Activated T-cell treated with anti-CD3 and anti-CD28 coated beads for 24 hours (primary cell): ENCODE measurements around the gene PRPF19.
"Not testable (repeated sequence)": the region's sequence is repeated elsewhere in the genome, so short reads cannot be mapped to it uniquely, and the experiment has no call there.

Experiments used
- DNase-seq: peaks from one replicate; pipeline ENCODE4 v3.0.0-alpha.2; 2020; ENCODE audit warnings: low read depth

PRPF19 gene

DNA sequence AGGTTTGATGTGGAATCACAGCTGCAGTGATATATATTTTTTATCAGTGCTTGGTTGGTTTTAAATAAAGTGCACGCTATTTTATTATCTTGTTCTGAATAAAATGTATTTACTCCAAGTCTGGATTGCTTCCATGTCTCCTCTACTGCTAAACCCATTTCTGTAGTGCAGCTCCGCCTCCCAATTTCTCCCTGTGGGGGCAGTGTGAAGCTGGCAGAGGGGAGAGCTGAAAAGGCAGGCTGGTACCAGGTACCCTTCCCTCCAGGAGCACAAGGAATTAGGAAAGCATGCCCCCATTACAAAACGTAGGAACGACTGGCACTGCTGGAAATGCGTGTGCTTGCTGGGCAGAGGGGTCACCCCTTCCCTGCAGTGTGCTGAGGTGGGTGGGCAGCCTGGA is 16.9 kb upstream of the PRPF19 start:
- DNase-seq, result no peak

DNA sequence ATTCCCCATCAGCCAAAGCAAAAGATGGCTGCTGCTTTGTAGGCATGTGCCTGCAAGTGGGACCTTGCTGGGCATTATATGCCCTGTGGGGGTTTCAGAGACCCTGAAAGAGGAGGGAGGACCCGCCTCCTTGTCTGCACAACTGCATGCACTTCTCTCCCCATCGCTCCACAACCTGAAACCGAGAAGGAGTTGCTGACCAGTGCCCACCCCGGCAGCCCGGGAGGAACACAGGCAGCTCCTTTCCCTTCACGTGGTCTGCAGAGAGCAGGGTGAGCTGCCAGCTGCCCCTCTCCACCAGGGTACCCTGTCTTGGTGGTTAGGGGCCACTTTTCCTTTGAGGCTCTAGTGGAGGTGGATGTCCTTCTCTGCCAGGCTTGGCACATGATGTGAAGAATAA is 16.5 kb upstream of the PRPF19 start:
- no peak for DNase-seq

DNA sequence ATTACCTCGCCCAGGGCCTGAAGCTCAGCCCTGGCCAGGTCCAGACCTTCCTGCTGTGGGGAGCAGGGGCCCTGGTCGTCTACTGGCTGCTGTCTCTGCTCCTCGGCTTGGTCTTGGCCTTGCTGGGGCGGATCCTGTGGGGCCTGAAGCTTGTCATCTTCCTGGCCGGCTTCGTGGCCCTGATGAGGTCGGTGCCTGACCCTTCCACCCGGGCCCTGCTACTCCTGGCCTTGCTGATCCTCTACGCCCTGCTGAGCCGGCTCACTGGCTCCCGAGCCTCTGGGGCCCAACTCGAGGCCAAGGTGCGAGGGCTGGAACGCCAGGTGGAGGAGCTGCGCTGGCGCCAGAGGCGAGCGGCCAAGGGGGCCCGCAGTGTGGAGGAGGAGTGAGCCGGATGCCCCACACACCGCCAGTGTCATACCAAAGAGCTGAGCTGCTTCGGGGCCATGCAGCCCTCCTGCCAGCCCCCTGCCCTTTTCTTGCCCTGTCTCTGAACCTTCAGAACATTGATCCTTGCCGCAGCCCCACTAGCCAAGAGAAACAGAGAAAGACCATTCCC is 15.5 kb upstream of the PRPF19 start:
- DNase-seq, result no peak

DNA sequence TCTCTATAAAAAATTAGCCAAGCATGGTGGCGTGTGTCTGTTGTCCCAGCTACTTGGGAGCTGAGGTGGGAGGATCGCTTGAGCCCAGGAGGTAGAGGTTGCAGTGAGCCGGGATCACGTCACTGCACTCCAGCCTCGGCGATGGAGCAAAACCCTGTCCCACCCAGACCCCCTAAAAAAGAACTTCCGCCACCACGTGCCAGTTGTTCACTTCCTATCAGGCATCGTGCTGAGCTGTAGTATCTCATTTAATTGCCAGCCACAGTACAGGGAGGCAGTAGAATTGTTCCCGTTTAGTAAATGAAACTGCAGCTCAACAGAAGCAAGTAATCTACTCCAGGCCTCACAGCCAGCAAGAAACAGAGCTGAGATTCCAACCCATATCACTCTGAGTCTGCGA is 14.9 kb upstream of the PRPF19 start:
- DNase-seq, result no peak

DNA sequence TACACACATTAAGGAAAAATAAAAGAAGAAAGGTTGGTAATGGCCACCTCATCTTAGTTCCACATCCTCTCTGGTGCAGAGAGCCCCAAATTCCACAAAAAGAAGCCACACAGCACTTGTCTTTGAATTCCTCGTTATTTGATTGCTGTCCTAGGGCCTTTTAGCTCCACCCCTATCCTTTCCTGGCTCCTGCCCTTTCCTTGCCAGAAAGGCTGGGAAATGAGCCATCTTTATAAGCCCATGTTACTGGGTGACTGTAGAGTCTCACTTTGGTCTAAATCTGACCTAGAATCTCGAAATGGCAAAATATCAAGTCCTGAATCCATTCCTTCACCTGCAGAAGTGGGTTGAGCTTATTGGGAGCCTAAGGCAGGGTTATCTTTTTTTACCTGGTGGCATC is 13.6 kb upstream of the PRPF19 start:
- DNase-seq, result no peak

DNA sequence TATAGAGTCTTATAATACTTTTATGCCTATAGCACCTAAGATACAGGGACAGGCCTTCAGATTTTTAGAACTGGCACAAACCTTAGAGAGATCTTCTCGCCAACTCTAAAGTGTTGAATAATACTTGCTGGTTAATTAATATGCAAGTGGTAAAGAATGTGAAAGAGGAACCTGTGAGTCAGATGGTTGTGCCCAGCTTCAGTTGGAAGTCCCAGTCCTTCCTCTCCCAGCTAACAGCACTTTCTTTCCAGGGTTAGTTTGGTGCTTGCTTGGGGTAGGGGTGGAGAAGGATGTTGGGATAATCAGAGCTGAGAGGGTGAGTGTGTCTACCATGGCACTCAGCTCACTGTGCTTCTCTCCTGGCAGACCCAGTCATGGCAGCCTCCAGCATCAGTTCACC is 12.9 kb upstream of the PRPF19 start:
- DNase-seq, result no peak

DNA sequence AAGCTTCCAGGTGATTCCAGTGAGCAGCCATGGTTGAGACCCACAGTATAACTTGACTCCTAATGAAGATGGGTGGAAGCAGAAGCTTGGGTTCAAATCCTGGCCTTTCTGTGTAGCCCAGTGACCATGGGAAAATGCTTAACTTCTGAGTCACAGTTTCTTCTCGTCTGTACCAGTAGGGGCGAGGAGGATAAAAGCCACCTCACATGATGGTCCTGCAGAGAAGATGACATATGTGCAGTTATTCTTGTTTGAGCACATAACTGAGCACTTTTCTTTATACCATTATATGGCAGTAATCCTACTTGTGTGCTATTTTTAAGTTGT is 12.5 kb upstream of the PRPF19 start:
- DNase-seq, result no peak

DNA sequence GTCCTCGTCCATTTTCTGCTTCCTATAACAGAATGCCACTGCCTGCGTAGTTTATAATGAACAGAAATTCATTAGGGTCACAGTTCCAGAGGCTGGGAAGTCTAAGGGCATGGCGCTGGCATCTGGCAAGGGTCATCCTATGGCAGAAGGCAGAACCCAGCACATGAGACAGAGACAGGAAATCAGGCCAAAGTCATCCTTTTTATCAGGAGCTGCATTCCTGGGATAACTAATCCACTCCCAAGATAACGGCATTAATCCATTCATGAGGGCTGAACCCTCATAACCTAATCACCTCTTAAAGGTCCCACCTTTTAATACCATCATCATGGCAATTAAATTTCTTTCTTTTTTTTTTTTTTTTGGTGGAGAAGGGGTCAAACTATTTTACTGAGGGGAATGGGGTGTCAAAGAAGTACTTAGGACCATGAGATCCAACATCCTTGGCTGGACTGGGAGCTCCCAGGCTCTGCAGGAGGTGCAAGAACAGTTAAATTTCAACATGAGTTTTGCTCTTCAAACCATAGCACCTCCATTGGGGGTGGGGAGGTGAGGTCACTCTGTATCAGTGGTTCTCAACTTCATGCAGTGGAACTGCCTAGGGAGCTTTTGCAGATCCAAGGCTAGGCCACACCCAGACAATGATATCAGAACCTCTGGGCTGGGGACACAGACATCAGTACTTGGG is 12.0 kb upstream of the PRPF19 start:
- no peak for DNase-seq

DNA sequence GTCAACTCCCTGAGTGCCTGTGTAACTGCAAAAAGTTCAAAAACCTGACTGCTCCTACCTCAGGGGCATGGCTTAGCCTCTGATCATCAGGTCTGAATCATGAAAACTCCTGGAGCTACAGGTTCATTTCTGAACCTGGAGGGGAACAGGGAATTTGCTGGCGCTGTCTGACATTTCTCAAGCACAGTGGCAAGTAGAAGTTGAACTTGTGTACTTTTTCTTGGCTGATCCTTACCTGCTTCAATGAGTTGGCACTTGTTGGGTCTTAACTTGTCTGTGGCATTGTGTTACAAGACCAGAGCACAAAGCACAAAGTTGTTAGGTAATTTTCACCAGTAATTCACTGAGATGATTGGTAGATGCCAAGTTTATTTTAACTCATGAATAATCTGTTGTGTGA is 10.9 kb upstream of the PRPF19 start:
- DNase-seq, result no peak

DNA sequence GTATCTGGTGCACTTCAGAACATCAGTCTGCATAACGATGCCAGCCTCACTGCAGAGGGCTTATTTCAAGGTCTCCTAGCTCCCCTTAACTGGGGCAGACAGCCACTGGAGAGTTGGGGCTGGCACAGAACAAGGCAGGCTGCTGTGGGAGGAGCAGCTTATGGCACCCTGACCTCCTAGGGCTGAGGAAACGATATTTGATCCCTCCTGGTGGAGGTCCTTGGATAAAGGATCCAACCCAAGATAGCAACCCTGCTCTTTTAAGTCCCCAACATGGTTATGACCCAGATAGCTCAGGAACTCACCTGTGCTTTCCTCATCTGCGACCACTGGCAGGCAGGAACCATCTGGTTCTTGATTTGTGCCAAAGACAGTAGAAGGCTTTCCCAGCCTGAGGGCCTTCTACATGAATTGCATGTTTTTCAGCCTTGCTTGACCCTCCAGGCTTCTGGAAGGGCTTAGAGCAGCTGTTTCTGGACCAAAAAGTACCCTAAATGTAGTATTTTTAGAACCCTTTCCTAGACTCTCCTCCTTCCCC is 10.4 kb upstream of the PRPF19 start:
- DNase-seq, result no peak

DNA sequence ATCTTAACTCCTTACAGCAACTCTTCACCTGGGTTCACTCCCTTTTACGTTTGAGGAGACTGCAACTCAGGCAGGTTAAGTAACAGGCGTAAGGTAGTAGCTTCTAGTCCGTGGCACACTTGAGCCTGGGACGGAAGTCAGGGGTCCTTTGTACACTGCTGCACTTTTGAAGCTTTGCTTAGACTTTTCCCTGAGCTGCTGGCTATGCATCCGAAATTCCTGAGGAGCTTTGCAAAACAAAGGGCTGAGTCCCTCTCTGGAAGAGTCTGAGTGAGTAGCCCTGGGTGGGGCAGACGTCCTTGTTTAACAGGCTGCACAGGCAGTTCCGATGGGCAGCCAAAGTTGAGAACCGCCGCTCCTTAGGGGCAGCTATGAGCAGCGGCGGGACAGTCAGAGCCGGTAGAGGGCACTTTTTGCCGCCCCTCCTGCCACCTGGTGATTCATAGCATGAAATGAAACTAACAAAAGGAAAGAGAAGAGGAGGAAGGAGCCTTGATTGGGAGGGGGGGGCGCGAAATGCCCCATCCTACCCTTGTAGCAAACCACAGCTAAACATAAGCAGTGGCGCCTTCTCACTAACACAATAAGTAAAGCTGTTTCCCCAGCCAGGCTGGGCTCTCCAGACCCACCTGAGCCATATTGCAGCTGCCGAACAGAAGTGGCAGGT is 9.0 kb upstream of the PRPF19 start:
- peak; percentile 63 for DNase-seq

DNA sequence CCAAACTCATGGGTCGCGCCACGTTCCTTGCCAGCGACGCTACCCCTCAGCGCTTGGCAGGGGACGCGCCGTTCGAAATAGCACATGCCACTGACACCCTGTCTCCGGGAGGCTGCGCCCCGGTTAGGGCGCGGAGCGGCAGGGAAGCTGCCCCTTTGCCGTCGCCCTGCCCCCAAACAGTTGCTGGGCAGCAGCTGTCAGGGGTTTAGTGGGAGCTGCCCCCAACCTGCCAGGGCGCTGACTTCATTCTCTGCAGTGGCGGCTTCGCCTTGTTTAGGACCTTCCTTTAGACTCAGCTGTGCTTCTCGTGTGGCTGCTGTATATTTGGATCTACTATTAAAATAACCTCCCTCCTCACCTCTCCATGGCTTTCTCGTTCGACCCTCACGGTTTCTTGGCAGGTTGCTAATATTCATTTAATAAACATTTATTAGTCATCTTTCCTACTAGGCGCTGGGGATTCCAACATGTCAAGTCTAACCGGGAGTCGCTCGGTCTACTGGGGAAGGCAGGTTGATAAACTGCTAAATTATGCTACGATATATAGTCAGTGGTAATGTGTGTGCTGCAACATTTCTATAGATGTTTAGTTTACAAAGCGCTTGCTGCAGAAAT is 8.4 kb upstream of the PRPF19 start:
- peak; percentile 23 for DNase-seq

DNA sequence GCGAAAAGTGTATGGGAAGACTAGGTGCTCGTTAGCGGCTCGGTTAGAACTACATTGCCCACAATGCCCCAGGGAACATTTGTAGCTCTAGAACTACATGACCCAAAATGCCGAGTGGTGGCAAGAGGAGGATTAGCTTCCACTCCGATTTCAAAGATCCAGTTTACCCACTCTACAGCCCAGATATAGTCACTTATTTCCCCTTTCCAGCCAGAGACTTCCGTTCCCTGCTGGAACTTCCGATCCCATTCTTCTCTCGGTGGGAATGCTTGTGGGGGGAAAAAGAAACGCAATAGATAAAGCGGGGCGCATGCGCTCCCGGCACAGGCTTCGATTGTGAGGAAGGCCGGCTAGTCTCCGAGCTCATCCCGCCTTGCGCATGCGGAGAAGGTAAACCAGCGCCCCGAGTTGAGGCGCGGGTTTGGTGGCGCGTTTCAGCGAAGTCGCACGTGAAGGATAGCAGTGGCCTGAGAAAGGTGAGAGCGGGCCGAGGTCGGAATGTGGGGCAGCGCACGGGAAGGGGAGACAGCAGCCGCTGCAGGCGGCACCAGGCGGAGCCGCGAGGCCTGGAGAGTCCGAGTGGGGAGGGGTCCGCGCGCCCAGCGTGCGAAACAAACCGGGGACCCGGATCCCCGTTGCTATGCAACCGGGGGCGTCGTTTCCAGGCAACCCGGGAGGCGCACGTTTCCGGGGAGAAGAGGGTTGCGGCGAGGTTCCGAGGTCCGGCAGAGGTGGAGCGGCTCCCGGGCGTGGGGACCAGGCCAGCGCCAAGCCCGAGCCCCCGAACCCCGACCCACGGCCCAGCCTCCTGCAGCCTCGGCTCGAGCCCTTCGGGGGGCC is 7.6 kb upstream of the PRPF19 start, which contains the start of gene TMEM109:
Gene TMEM109, plus strand, starts transcription at position 366 of the 840 bp plus-strand sequence. CDS start 5,536 bp downstream, outside the sequence.
- DNase-seq, result peak; percentile 85

DNA sequence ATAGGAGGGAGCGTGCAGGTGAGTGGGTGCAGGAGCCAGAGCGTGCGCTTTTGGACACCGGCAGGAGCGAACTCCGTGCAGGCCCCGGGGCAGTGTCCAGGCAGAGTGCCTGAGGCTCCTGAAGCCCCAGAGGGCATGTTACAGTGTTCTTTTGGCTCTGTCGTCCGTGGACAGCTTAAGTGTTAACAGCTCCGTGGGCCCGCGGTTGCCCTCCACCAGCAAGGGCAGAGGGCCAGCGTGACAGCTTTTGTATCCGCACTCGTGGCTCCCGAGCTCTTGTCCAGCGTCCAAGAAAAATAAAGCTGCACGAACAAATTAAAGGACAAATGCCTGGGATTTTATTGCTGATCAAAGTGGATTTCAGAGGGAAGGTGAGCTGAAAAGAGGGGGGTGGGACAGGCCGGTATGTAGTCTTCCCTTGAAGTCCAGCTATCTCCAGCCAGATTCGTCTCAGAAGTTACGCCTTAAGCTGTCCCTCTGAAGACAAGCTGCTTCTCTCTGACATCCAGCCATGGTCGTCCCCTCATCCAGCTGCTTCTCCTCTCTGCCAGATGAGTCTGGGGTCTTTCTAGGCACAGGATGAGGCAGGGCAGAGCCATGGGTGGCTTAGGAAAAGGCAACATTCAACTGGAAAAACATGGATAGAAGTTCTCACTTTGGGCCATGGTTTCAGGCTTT is 6.6 kb upstream of the PRPF19 start:
- DNase-seq, result no peak

DNA sequence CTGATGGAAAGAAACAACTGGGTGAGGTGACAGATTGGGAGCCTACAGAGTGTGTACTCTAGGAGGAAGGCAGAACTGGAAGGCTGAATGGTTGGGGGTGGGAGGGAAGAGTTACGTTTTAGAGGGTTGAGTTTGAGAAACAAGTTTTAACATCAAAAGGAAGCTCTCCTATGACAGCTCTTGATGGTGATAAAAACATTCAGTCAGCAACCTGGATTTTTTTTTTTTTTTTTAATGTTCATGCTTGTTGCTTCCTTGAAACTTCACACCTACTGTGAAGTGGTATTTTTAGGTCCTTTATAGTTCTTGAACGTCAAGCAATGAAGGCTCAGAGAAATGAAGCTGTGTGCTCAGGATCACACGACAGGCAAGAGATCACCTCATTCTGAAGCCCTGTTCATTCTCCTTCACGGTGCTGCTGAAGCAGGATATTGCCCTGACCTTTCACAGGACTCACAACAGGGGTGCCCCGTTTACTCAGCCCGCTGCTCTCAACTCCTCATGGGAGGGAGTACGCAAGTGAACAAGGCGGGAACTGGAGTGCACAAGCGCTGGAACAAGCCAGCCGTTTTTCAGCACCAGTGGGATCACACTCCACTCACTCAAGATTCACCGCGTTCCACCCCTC is 6.0 kb upstream of the PRPF19 start:
- no peak for DNase-seq

DNA sequence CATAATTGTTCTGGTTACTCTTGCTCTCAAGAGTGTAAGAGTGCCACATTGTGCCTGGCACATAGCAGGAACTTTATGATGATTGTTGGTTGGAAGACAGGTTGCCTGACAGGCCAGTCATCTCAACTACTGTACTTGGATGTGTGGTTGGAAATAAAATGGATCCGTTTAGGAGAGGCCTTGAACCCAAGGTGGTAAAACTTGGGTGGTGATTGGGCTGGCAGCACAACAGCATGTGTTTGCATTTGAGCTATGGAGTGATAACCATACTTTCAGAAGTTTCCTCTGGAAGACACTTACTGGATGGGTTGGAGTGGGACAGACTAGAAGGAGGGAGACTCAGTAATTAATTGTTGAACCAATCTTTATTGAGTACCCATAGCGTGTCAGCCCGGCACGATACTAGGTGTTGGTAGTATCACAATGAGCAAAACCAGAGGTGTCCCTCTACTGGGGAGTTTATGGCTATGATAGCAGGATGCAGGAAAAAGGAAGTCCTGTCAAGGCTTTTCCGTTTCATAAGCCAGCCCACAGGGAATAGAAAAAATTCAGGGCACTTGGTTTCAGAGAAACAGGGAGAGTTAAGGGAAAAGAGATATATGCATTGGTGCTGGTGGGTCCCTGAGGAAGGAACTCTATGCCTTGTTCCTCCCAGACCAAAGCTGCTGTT is 4.5 kb upstream of the PRPF19 start:
- DNase-seq, result no peak

DNA sequence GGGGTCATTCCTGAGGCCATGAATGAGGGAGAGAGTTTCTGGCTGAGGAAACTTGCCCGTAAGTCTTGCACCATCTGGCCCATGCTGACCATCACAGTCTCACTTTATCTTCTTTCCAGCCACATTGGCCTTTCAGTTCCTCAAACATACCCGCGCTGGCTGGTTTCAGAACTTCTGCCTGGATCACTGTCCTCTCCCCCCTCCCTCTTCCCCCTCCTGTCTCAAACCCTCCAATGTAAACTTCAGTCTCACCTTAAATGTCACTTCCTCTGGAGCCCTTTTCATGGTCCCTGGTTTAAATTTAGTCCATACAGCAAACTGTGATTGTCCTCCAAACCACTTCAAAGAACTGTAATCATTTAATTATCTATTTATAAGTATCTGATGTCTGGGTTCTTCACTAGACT is 3.9 kb upstream of the PRPF19 start:
- DNase-seq, result no peak

DNA sequence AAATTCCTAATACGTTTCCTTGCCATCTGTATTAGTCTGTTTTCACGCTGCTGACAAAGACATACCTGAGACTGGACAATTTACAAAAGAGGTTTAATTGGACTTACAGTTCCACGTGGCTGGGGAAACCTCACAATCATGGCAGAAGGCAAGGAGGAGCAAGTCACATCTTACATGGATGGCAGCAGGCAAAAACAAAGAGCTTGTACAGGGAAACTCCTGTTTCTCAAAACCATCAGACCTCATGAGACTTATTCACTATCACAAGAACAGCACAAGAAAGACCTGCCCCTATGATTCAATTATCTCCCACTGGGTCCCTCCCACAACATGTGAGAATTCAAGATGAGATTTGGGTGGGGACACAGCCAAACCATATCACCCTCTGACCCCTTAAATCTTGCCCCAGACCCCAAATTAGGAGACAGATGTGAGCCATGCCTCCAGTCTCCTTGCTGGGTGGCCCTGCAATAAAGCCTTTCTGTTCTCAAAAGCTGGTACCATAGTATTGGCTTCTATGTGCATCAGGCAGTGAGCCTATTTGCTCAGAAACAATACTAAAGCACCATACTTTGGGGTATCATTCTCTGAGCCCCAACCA is 3.4 kb upstream of the PRPF19 start:
- not testable (repeated sequence) for DNase-seq

DNA sequence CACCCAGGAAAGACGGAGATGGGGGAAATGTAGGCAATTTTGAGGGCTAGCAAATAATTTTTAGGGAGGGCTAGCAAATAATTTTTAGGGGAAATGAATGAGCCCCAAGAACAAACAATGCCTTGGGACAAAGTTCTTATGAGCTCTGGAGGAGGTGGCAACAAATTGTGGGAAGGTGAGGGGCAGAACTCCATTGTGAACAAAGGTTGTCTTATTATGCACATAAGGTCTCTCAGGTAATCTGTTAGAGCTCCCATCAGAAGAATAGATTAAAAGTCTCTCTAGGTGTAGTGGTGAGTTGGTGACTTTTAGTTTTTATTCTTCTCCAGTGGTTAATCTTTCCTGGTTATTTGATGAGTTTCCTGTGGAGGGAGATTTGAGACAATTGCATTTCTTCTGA is 2.4 kb upstream of the PRPF19 start:
- no peak for DNase-seq

DNA sequence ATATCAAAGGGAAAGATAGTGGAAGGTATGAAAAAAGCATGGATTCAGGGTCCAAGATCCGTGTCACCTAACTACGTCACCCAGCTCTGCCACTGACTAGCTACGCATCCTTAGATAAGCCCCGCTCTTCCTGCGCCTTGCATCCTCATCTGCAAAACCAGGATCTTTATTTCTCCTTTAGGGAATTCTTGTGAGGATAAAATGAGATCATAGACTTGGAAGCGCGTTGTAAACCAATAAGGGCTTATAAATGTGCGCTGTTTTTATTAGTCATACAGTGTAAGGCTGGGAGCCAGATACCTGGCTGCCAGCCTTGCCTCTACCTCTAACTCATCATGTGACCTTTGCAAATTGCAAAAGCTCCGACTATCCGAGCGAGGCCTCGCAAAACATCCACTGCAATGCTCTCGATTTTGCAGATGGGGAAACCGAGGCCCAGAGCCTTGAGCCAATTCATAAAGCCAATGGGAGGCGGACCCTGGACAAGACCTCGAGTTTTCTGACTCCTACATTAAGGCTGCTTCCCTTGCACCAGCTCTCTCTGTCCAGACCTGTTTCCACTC is 753 bp downstream of the PRPF19 start:
- no peak for DNase-seq
